HepG2 (cell line): ENCODE measurements around the gene SLCO4A1. TPM values are rescaled to one million over a fixed set of nuclear protein-coding genes. Genes with fewer than 3 reads are reported as not detected.
A peak's percentile ranks its signal among the peaks of the same experiment; 100 is the strongest.

Source experiments
- ARNT2 ChIP-seq: sonication (generic); formaldehyde crosslinking; IDR thresholded peaks from 2 replicates; pipeline ENCODE4 v1.8.0; 2022; ENCODE audit warnings: mild to moderate bottlenecking, low read depth, missing genetic modification reagents, moderate library complexity
- DPF2 ChIP-seq: sonication (generic); formaldehyde crosslinking; IDR thresholded peaks from 2 replicates; pipeline ENCODE4 v1.4.0; 2020; ENCODE audit warnings: mild to moderate bottlenecking, low read depth, missing genetic modification reagents, borderline replicate concordance
- ERF ChIP-seq: IDR thresholded peaks from 2 replicates; pipeline ENCODE4 v1.6.1; 2018; ENCODE audit warnings: missing biosample characterization, missing genetic modification reagents
- ETV5 ChIP-seq: IDR thresholded peaks from 2 replicates; pipeline ENCODE4 v1.6.1; 2018; ENCODE audit warnings: missing biosample characterization, missing genetic modification reagents, inconsistent platforms, borderline replicate concordance
- KLF12 ChIP-seq: sonication (generic); formaldehyde crosslinking; IDR thresholded peaks from 2 replicates; pipeline ENCODE4 v1.4.0; 2020; ENCODE audit warnings: missing genetic modification reagents, borderline replicate concordance
- MEIS1 ChIP-seq: sonication (generic); formaldehyde crosslinking; IDR thresholded peaks from 2 replicates; pipeline ENCODE4 v1.9.0; 2021; ENCODE audit warnings: mild to moderate bottlenecking, missing genetic modification reagents, moderate library complexity, borderline replicate concordance
- MEIS2 ChIP-seq: sonication (generic); formaldehyde crosslinking; IDR thresholded peaks from 2 replicates; pipeline ENCODE4 v1.9.0; 2021; ENCODE audit warnings: mild to moderate bottlenecking, missing genetic modification reagents
- NFIC ChIP-seq: IDR thresholded peaks from 2 replicates; pipeline ENCODE4 v1.6.1; 2012; ENCODE audit warnings: mild to moderate bottlenecking, low read length, inconsistent platforms
- SAP130 ChIP-seq: IDR thresholded peaks from 2 replicates; pipeline ENCODE4 v1.6.1; 2016; ENCODE audit warnings: low read depth
- TARDBP ChIP-seq: sonication (generic); formaldehyde crosslinking; IDR thresholded peaks from 2 replicates; pipeline ENCODE4 v1.8.0; 2022; ENCODE audit warnings: mild to moderate bottlenecking, missing genetic modification reagents
- ZNF230 ChIP-seq: sonication (generic); formaldehyde crosslinking; IDR thresholded peaks from 2 replicates; pipeline ENCODE4 v1.4.0; 2020; ENCODE audit warnings: mild to moderate bottlenecking, missing genetic modification reagents
- ZNF343 ChIP-seq: sonication (generic); formaldehyde crosslinking; IDR thresholded peaks from 2 replicates; pipeline ENCODE4 v1.4.0; 2020; ENCODE audit warnings: mild to moderate bottlenecking, missing genetic modification reagents
- ZNF772 ChIP-seq: sonication (generic); formaldehyde crosslinking; IDR thresholded peaks from 2 replicates; pipeline ENCODE4 v1.5.0; 2020; ENCODE audit warnings: mild to moderate bottlenecking, missing genetic modification reagents
- polyA plus RNA-seq, 8 experiments: library from polyadenylated mRNA; depleted of rRNA in 3 of 8; stranded (reverse) in 7 of 8; unstranded in 1 of 8; fragments of >200 nt; fragmentation: Illumina TruSeq in 4 of 8; extraction: Trizol in 4 of 8; gene quantifications; 2 replicates each; pipeline versions ENCODE4 v1.2.1 to v1.2.3, GENCODE V29; 2011 to 2016; ENCODE audit warnings: low read depth in 4 of 8, missing spikeins in 1 of 8, mixed read lengths in 1 of 8; ENCODE audit not compliant: insufficient read depth in 1 of 8
- total RNA-seq, 5 experiments: library from RNA; depleted of rRNA; stranded (reverse); fragments of >200 nt; fragmentation: Illumina TruSeq; extraction: Trizol; gene quantifications; 2 replicates each; pipeline ENCODE4 v1.2.3, GENCODE V29; 2016; ENCODE audit warnings: low read depth in 1 of 5
- TF ChIP-seq, protein P1 (sequence below): IDR thresholded peaks from 2 replicates; pipeline ENCODE4 v1.6.1; 2016; ENCODE audit warnings: control low read depth
- TF ChIP-seq, protein P2 (sequence below): sonication (generic); formaldehyde crosslinking; IDR thresholded peaks from 2 replicates; pipeline ENCODE4 v1.4.0; 2020; ENCODE audit warnings: missing genetic modification reagents
- TF ChIP-seq, protein P3 (sequence below): sonication (generic); formaldehyde crosslinking; IDR thresholded peaks from 2 replicates; pipeline ENCODE4 v1.5.1; 2020; ENCODE audit warnings: mild to moderate bottlenecking, missing genetic modification reagents, borderline replicate concordance
- TF ChIP-seq, protein P4 (sequence below): sonication (generic); formaldehyde crosslinking; conservative IDR thresholded peaks from 2 replicates; pipeline ENCODE4 v1.4.0; 2020; ENCODE audit warnings: missing genetic modification reagents
- TF ChIP-seq, protein P5 (sequence below): sonication (generic); formaldehyde crosslinking; IDR thresholded peaks from 2 replicates; pipeline ENCODE4 v1.4.0; 2020; ENCODE audit warnings: missing genetic modification reagents

Gene SLCO4A1
- total and polyA plus RNA-seq, 2 of the 13 experiments (the other 11 are each of a cell fraction or from before 2014, with no cell fraction given): 55.5 to 112 TPM

DNA sequence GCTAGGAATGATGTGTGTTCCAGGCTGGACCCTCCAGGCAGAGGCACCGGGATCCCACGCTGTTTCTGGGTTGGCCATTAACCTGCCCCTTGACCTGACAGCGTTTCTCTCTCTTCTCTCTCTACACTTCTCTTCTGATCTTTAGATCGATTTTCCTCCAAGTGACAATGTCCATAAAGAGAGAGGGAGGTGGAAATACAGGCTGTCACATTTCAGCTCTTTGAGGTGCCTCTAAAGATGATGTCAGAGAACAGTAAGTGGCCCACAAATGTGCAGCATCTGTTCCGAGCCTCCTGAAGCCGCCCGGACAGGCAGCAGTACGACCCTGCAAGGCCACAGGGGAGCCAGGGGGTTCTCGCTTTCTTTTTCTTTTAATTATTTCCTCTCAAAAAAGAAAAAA is 2.5 kb upstream of the SLCO4A1 start (continued):
- TF ChIP-seq, protein P1, sequence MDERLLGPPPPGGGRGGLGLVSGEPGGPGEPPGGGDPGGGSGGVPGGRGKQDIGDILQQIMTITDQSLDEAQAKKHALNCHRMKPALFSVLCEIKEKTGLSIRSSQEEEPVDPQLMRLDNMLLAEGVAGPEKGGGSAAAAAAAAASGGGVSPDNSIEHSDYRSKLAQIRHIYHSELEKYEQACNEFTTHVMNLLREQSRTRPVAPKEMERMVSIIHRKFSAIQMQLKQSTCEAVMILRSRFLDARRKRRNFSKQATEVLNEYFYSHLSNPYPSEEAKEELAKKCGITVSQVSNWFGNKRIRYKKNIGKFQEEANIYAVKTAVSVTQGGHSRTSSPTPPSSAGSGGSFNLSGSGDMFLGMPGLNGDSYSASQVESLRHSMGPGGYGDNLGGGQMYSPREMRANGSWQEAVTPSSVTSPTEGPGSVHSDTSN: 0 out of 2 replicates have a peak, but pooled peaks have one; percentile 47
- TF ChIP-seq ARNT2 (CRISPR knock-in tag) (no peak), ERF (CRISPR knock-in tag) (peak; percentile 82; the same call in 1 of the 2 replicates), ZNF343 (CRISPR knock-in tag) (no peak), KLF12 (CRISPR knock-in tag) (peak; percentile 48; the same call in 1 of the 2 replicates), DPF2 (peak; percentile 92), ETV5 (peak; percentile 55; the same call in 1 of the 2 replicates), MEIS2 (CRISPR knock-in tag) (peak; percentile 76), TARDBP (peak; percentile 67; the same call in 1 of the 2 replicates), ZNF772 (CRISPR knock-in tag) (peak; percentile 73; the same call in 1 of the 2 replicates), ZNF230 (CRISPR knock-in tag) (peak; percentile 23; the same call in 1 of the 2 replicates), NFIC (no peak; the same call in 1 of the 2 replicates), MEIS1 (CRISPR knock-in tag) (peak; percentile 96; the same call in 1 of the 2 replicates), SAP130 (CRISPR knock-in tag) (peak; percentile 81)
- TF ChIP-seq, protein P2, sequence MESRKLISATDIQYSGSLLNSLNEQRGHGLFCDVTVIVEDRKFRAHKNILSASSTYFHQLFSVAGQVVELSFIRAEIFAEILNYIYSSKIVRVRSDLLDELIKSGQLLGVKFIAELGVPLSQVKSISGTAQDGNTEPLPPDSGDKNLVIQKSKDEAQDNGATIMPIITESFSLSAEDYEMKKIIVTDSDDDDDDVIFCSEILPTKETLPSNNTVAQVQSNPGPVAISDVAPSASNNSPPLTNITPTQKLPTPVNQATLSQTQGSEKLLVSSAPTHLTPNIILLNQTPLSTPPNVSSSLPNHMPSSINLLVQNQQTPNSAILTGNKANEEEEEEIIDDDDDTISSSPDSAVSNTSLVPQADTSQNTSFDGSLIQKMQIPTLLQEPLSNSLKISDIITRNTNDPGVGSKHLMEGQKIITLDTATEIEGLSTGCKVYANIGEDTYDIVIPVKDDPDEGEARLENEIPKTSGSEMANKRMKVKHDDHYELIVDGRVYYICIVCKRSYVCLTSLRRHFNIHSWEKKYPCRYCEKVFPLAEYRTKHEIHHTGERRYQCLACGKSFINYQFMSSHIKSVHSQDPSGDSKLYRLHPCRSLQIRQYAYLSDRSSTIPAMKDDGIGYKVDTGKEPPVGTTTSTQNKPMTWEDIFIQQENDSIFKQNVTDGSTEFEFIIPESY (CRISPR knock-in tag): peak; percentile 28; the same call in 1 of the 2 replicates
- TF ChIP-seq, protein P3, sequence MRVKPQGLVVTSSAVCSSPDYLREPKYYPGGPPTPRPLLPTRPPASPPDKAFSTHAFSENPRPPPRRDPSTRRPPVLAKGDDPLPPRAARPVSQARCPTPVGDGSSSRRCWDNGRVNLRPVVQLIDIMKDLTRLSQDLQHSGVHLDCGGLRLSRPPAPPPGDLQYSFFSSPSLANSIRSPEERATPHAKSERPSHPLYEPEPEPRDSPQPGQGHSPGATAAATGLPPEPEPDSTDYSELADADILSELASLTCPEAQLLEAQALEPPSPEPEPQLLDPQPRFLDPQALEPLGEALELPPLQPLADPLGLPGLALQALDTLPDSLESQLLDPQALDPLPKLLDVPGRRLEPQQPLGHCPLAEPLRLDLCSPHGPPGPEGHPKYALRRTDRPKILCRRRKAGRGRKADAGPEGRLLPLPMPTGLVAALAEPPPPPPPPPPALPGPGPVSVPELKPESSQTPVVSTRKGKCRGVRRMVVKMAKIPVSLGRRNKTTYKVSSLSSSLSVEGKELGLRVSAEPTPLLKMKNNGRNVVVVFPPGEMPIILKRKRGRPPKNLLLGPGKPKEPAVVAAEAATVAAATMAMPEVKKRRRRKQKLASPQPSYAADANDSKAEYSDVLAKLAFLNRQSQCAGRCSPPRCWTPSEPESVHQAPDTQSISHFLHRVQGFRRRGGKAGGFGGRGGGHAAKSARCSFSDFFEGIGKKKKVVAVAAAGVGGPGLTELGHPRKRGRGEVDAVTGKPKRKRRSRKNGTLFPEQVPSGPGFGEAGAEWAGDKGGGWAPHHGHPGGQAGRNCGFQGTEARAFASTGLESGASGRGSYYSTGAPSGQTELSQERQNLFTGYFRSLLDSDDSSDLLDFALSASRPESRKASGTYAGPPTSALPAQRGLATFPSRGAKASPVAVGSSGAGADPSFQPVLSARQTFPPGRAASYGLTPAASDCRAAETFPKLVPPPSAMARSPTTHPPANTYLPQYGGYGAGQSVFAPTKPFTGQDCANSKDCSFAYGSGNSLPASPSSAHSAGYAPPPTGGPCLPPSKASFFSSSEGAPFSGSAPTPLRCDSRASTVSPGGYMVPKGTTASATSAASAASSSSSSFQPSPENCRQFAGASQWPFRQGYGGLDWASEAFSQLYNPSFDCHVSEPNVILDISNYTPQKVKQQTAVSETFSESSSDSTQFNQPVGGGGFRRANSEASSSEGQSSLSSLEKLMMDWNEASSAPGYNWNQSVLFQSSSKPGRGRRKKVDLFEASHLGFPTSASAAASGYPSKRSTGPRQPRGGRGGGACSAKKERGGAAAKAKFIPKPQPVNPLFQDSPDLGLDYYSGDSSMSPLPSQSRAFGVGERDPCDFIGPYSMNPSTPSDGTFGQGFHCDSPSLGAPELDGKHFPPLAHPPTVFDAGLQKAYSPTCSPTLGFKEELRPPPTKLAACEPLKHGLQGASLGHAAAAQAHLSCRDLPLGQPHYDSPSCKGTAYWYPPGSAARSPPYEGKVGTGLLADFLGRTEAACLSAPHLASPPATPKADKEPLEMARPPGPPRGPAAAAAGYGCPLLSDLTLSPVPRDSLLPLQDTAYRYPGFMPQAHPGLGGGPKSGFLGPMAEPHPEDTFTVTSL: peak; percentile 59; the same call in 1 of the 2 replicates
- TF ChIP-seq, protein P4, sequence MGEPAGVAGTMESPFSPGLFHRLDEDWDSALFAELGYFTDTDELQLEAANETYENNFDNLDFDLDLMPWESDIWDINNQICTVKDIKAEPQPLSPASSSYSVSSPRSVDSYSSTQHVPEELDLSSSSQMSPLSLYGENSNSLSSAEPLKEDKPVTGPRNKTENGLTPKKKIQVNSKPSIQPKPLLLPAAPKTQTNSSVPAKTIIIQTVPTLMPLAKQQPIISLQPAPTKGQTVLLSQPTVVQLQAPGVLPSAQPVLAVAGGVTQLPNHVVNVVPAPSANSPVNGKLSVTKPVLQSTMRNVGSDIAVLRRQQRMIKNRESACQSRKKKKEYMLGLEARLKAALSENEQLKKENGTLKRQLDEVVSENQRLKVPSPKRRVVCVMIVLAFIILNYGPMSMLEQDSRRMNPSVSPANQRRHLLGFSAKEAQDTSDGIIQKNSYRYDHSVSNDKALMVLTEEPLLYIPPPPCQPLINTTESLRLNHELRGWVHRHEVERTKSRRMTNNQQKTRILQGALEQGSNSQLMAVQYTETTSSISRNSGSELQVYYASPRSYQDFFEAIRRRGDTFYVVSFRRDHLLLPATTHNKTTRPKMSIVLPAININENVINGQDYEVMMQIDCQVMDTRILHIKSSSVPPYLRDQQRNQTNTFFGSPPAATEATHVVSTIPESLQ (CRISPR knock-in tag): no peak
- TF ChIP-seq, protein P5, sequence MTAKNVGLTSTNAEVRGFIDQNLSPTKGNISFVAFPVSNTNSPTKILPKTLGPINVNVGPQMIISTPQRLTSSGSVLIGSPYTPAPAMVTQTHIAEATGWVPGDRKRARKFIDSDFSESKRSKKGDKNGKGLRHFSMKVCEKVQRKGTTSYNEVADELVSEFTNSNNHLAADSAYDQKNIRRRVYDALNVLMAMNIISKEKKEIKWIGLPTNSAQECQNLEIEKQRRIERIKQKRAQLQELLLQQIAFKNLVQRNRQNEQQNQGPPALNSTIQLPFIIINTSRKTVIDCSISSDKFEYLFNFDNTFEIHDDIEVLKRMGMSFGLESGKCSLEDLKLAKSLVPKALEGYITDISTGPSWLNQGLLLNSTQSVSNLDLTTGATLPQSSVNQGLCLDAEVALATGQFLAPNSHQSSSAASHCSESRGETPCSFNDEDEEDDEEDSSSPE: 0 out of 2 replicates have a peak, but pooled peaks have one; percentile 45
